ENCODE results near the gene RGS19. TPM values are rescaled to one million over a fixed set of nuclear protein-coding genes. Genes with fewer than 3 reads are reported as not detected.

The RGS19 gene
- total RNA-seq, 2 experiments from 2014 or later = 9.7 to 14.8 TPM

- TF ChIP-seq, protein P1, sequence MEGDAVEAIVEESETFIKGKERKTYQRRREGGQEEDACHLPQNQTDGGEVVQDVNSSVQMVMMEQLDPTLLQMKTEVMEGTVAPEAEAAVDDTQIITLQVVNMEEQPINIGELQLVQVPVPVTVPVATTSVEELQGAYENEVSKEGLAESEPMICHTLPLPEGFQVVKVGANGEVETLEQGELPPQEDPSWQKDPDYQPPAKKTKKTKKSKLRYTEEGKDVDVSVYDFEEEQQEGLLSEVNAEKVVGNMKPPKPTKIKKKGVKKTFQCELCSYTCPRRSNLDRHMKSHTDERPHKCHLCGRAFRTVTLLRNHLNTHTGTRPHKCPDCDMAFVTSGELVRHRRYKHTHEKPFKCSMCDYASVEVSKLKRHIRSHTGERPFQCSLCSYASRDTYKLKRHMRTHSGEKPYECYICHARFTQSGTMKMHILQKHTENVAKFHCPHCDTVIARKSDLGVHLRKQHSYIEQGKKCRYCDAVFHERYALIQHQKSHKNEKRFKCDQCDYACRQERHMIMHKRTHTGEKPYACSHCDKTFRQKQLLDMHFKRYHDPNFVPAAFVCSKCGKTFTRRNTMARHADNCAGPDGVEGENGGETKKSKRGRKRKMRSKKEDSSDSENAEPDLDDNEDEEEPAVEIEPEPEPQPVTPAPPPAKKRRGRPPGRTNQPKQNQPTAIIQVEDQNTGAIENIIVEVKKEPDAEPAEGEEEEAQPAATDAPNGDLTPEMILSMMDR (IDR thresholded peaks at IDR 0.05) = no peak
- no peaks in the 10 kb centered on the region for H3K9me3 Mint-ChIP-seq
- Histone ChIP-seq H3K9me3 (ENCODE audit: control insufficient read depth in 1 of 2, insufficient read depth in 1 of 2, low read length in 2 of 2) (no peaks in the 10 kb centered on the region), H3K36me3 (ENCODE audit: insufficient read depth, low read length) (peaks cover 97% of the 10 kb centered on the region), H3K4me1 (ENCODE audit: insufficient read depth, low read length) (no peaks in the 10 kb centered on the region), H3K27ac (ENCODE audit: low read depth in 1 of 2, low read length in 2 of 2) (no peak overlapping the region), H3K4me3 (ENCODE audit: low read length) (no peak overlapping the region), H3K27me3 (ENCODE audit: control insufficient read depth in 1 of 2, insufficient read depth in 2 of 2, low read length in 2 of 2) (no peaks in the 10 kb centered on the region)
- ChIA-PET POLR2A (no interaction called here), CTCF (interaction anchor here (2.3 kb wide), 1 partner anchor 15 kb away, joined by 8 read pairs; no protein-coding TSS in a partner anchor)
- intact Hi-C loops (cut with DNase I, micrococcal nuclease) = no loop called here
- H3K27me3 Mint-ChIP-seq = no peaks in the 10 kb centered on the region
- H3K36me3 Mint-ChIP-seq (ENCODE audit: low read depth) = peaks cover 97% of the 10 kb centered on the region
- no peaks in the 10 kb centered on the region for H3K4me1 Mint-ChIP-seq (ENCODE audit: low read depth)
- DNase-seq = no peak
- ATAC-seq (ENCODE audit: poor library complexity) = no peak
- no peak overlapping the region for H3K27ac Mint-ChIP-seq
- no peak overlapping the region for H3K4me3 Mint-ChIP-seq
Observed at GRCh38 chr20:64023361-64024140, 55.8 kb downstream of the RGS19 start.

Small RNA genes within 50 kb of the gene (microRNA-seq; reads per million reads assigned to microRNA genes)
- 1.4 reads per million for gene MIR6813 (ENCODE audit: borderline microRNAs expressed, borderline replicate concordance)

Other genes with a start within 250 kb of the RGS19 start
- gene ZBTB46, start 248.3 kb downstream of the RGS19 start, total RNA-seq = under 1 TPM; 0.08 to 0.34 TPM
- gene ABHD16B, start 218.0 kb downstream of the RGS19 start, total RNA-seq = not detected
- 10 to 100 TPM; 15.1 to 15.3 TPM for gene TPD52L2, start 214.2 kb downstream of the RGS19 start, total RNA-seq
- 10 to 100 TPM; 21.4 to 22.5 TPM for gene DNAJC5, start 184.4 kb downstream of the RGS19 start, total RNA-seq
- gene UCKL1, start 123.1 kb downstream of the RGS19 start, total RNA-seq = 10 to 100 TPM; 41.3 to 46.1 TPM
- 10 to 100 TPM; 22.0 to 23.3 TPM for gene ZNF512B, start 109.6 kb downstream of the RGS19 start, total RNA-seq
- gene SAMD10, start 99.9 kb downstream of the RGS19 start, total RNA-seq = 10 to 100 TPM; 12.0 to 12.1 TPM
- gene PRPF6, start 98.4 kb downstream of the RGS19 start, total RNA-seq = 10 to 100 TPM; 50.6 to 51.3 TPM
- 1 to 10 TPM; 6.1 to 6.4 TPM for gene C20orf204, start 43.3 kb downstream of the RGS19 start, total RNA-seq
- gene SOX18, start 29.9 kb downstream of the RGS19 start, total RNA-seq = not detected
- gene TCEA2, start 16.3 kb downstream of the RGS19 start, total RNA-seq = 10 to 100 TPM; 28.4 to 29.9 TPM
- gene OPRL1, start 564 bp upstream of the RGS19 start, total RNA-seq = 1 to 10 TPM; 1.0 to 1.2 TPM
- gene LKAAEAR1, start 4.9 kb upstream of the RGS19 start, total RNA-seq = under 1 TPM; 0.30 to 0.39 TPM
- under 1 TPM; 0.38 to 0.47 TPM for gene NPBWR2, start 28.0 kb upstream of the RGS19 start, total RNA-seq
- gene MYT1, start 84.9 kb upstream of the RGS19 start, total RNA-seq = 1 to 10 TPM in 1 of 2 experiments, not detected in 1; 1.0 TPM
- gene PCMTD2, start 176.2 kb upstream of the RGS19 start, total RNA-seq = 10 to 100 TPM; 68.5 to 76.5 TPM